Dedifferentiated amniotic fluid mesenchymal stem cell (primary cell): Measurements from ENCODE around the gene ATP5F1C.

ENCODE experiments used
- DNase-seq: peaks from one replicate; pipeline ENCODE4 v3.0.0-alpha.2; 2016; ENCODE audit errors: extremely low spot score

Gene ATP5F1C

DNA sequence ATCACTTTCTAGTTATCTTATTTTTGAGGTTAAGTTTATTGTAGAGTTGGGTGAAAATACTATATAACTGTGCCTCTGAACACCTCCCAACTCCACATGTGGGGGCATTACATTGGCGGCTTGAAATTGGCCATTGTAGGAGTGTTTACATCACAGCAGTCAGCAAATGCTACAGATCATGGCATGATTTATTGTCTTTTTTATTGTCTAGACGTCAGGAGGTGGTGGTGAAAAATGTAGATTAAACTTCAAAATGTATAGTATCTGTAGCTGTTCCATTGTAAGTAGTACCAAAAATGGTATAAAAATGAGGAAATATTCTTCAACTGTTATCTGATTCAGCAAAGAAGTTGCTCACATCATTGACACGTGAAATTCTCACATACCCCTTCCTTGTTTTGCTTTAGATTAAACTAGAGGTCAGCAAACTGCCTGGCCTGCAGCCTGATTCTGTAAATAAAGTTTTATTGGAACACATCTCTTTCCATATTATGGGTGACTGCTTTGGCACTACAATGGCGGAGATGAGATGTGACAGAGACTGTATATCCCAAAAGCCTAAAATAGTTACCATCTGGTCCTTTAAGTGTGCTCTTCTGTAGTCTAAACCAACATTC is 65.4 kb downstream of the ATP5F1C start:
- no peak for DNase-seq

DNA sequence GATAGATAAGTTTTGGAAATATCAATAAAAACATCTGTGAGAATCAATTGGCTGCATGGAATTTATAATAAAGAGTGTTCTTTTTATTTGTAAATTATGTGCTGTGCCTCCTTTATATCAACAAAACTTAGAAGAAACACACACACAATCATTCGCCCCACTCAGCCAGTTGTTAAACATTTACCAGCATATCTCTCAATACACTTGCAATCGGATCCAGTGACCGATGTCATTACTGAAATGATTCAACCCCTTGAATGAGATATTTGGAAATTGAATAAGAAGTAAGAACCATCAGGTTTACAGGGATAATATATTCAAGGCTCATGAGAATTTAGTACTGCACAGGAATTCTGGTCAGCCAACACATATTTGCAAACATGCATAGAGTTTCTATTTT is 65.9 kb downstream of the ATP5F1C start:
- DNase-seq = no peak

DNA sequence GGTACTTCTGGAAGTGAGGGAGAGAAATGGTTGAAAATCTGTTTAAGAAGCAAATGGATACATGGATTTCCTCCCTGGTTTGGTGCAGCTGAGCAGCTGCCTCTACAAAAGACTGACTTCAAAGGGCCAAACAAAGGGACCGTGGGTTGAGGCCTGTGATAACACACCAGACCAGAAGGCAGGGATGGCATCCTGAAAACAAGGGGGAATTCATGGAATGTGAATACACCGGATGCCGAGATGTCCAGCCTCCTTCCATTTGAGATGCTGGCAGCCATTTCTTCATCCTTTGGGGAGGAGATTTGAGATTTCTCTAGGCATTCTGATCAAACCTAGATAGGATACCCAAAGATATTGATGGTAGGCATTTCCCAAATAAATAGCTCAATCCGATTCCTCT is 67.2 kb downstream of the ATP5F1C start:
- no peak for DNase-seq

DNA sequence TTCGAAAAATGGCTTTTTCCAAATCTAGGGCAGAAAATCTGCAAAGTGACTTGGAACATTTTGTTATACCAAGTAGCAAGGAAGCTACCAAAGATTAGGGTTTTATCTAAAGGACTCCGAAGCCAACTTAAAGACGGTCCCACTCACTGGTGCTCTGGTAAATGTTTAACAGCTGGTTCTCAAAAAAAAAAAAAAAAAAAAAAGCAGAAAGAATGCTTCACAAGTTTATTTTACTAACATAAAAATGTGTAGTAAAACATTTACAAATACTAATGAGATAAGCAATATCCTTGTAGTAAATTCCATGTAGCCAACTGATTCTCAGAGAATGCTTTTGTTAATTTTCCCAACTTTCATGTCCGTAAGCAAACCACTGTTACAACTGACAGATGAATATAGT is 68.7 kb downstream of the ATP5F1C start:
- no peak for DNase-seq

DNA sequence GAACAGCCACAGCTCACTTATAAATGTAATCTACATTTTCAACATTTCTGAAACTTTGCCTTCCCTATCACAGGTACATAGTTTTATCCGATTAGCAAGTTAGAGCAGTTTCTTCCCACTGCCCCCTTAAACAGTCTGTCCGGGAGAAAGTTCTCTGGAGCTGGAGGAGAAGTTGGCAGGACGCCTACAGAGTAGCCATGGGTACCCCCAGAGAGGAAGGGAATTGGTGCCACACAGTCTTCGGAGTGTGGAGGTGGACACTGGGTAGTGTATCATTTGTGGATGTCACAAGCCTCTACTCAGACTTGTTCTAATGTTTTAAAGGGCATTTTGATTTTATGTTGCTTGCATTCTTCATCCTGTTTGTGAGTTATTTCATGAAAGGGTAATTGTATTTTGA is 69.3 kb downstream of the ATP5F1C start:
- DNase-seq = no peak
